Hepatocyte (in vitro differentiated cells): ENCODE results near the gene MICAL3. TPM values are rescaled to one million over a fixed set of nuclear protein-coding genes. Genes with fewer than 3 reads are reported as not detected.
A peak's percentile ranks its signal among the peaks of the same experiment; 100 is the strongest.

Experiments
- DNase-seq: peaks from one replicate; pipeline ENCODE4 v3.0.0-alpha.2; 2016; ENCODE audit warnings: low spot score
- H2AFZ ChIP-seq: fragments of 200-600 bp; sonication (generic); 2 replicates; pipeline ENCODE4 v1.6.0; 2016; ENCODE audit warnings: antibody characterized with exemption, mild to moderate bottlenecking
- H3K27ac ChIP-seq: fragments of 200-600 bp; sonication (generic); 2 replicates; pipeline ENCODE4 v1.5.1; 2016; ENCODE audit warnings: mild to moderate bottlenecking
- H3K27me3 ChIP-seq: fragments of 200-600 bp; sonication (generic); 2 replicates; pipeline ENCODE4 v1.6.1; 2016
- H3K36me3 ChIP-seq: fragments of 200-600 bp; sonication (generic); replicated peaks from 2 replicates; pipeline ENCODE4 v1.5.1; 2016; ENCODE audit warnings: low read depth; ENCODE audit not compliant: insufficient read depth
- H3K4me1 ChIP-seq: fragments of 200-600 bp; sonication (generic); 2 replicates; pipeline ENCODE4 v1.5.1; 2016; ENCODE audit warnings: mild to moderate bottlenecking, moderate library complexity; ENCODE audit not compliant: insufficient read depth
- H3K4me2 ChIP-seq: fragments of 200-600 bp; sonication (generic); 2 replicates; pipeline ENCODE4 v1.6.0; 2016
- H3K4me3 ChIP-seq: fragments of 200-600 bp; sonication (generic); 2 replicates; pipeline ENCODE4 v1.5.1; 2016; ENCODE audit warnings: mild to moderate bottlenecking
- H3K79me2 ChIP-seq: fragments of 200-600 bp; sonication (generic); 2 replicates; pipeline ENCODE4 v1.6.0; 2017; ENCODE audit warnings: mild to moderate bottlenecking
- H3K9me2 ChIP-seq: fragments of 200-600 bp; sonication (generic); replicated peaks from 2 replicates; pipeline ENCODE4 v1.6.0; 2017; ENCODE audit warnings: mild to moderate bottlenecking; ENCODE audit not compliant: insufficient read depth
- H3K9me3 ChIP-seq: fragments of 200-600 bp; sonication (generic); 2 replicates; pipeline ENCODE4 v1.5.1; 2016; ENCODE audit warnings: low read depth, mild to moderate bottlenecking
- H4K20me1 ChIP-seq: fragments of 200-600 bp; sonication (generic); 2 replicates; pipeline ENCODE4 v1.6.0; 2016; ENCODE audit warnings: mild to moderate bottlenecking; ENCODE audit not compliant: insufficient read depth, poor library complexity, severe bottlenecking
- EZH2 ChIP-seq: fragments of 200-600 bp; sonication (generic); IDR thresholded peaks from 2 replicates; pipeline ENCODE4 v1.6.1; 2016; ENCODE audit warnings: antibody characterized with exemption, mild to moderate bottlenecking, borderline replicate concordance
- EZH2phosphoT487 ChIP-seq: fragments of 200-600 bp; sonication (generic); IDR thresholded peaks from one replicate; pipeline ENCODE4 v1.6.1; 2018; ENCODE audit warnings: antibody characterized with exemption, mild to moderate bottlenecking, low read depth, moderate library complexity; ENCODE audit not compliant: unreplicated experiment, severe bottlenecking
- WGBS: methylation state at CpG from one replicate; pipeline ENCODE4 v1.1.6; 2016; ENCODE audit warnings: low lambda C conversion rate; ENCODE audit errors: missing lambda C conversion rate; 5-methylcytosine and 5-hydroxymethylcytosine counted together
- polyA plus RNA-seq: library from polyadenylated mRNA; unstranded; fragments of >200 nt; fragmentation: Nextera tagmentation; extraction: Ambion mirVana; gene quantifications from 2 replicates; pipeline ENCODE4 v1.2.1, GENCODE V29; 2016
- total RNA-seq: library from RNA; depleted of rRNA; stranded (reverse); fragments of >200 nt; gene quantifications from 2 replicates; pipeline ENCODE4 v1.2.3, GENCODE V29; 2014
- TF ChIP-seq, protein P1 (sequence below): fragments of 200-600 bp; sonication (generic); IDR thresholded peaks from 2 replicates; pipeline ENCODE4 v1.5.1; 2016; ENCODE audit warnings: antibody characterized with exemption, mild to moderate bottlenecking; ENCODE audit not compliant: poor library complexity

MICAL3 gene
- total and polyA plus RNA-seq, 2 experiments from 2014 or later = 4.6 to 22.7 TPM

DNA sequence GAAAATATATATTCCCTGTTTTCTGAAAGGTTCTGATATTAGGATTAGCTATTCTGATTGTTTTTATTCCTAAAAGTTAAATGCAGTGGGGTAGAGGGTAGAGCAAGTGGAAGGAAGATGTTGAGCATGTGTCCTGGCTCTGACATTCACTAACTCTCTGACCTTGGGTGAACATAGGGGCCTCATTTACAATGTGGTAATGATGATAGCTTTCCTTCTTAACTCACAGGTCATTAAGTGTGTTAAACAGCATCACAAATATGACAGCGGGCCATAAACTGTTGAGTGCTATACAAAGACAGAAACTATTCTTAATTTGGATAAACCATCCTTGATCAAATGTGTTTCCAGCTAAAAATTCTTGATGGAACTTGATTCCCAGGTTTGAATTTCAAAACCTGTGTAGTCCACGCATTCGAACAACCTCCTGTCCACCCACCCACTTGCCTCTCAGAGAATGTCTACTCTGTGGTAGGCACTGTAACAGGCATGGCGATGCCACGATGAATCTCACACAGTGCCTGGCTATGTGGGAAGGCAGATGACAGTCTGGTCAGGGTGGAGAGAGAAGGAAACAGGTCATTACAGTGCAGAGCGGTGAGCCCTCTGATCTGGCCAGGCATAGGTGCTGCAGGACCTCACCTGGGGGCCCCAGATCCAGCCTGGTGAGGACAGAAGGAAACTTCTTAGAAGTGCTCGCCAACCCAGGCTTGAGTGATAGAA lies 34.2 kb upstream of the MICAL3 start:
- Histone ChIP-seq H3K27me3 (no peaks in the 10 kb centered on the region), H3K4me3 (no peak overlapping the region), H2AFZ (no peak overlapping the region), H3K27ac (peak overlapping the region; percentile 96), H3K79me2 (no peaks in the 10 kb centered on the region), H3K9me2 (no peaks in the 10 kb centered on the region), H3K9me3 (no peaks in the 10 kb centered on the region), H3K4me2 (peak overlapping the region; percentile 26), H3K36me3 (no peaks in the 10 kb centered on the region), H3K4me1 (peaks cover 49% of the 10 kb centered on the region), H4K20me1 (no peaks in the 10 kb centered on the region)
- DNase-seq = no peak
- 90% methylated on average over 7 of the region's 7 CpGs for WGBS
- TF ChIP-seq EZH2 (no peak), EZH2phosphoT487 (no peak)
- TF ChIP-seq, protein P1, sequence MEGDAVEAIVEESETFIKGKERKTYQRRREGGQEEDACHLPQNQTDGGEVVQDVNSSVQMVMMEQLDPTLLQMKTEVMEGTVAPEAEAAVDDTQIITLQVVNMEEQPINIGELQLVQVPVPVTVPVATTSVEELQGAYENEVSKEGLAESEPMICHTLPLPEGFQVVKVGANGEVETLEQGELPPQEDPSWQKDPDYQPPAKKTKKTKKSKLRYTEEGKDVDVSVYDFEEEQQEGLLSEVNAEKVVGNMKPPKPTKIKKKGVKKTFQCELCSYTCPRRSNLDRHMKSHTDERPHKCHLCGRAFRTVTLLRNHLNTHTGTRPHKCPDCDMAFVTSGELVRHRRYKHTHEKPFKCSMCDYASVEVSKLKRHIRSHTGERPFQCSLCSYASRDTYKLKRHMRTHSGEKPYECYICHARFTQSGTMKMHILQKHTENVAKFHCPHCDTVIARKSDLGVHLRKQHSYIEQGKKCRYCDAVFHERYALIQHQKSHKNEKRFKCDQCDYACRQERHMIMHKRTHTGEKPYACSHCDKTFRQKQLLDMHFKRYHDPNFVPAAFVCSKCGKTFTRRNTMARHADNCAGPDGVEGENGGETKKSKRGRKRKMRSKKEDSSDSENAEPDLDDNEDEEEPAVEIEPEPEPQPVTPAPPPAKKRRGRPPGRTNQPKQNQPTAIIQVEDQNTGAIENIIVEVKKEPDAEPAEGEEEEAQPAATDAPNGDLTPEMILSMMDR = no peak

DNA sequence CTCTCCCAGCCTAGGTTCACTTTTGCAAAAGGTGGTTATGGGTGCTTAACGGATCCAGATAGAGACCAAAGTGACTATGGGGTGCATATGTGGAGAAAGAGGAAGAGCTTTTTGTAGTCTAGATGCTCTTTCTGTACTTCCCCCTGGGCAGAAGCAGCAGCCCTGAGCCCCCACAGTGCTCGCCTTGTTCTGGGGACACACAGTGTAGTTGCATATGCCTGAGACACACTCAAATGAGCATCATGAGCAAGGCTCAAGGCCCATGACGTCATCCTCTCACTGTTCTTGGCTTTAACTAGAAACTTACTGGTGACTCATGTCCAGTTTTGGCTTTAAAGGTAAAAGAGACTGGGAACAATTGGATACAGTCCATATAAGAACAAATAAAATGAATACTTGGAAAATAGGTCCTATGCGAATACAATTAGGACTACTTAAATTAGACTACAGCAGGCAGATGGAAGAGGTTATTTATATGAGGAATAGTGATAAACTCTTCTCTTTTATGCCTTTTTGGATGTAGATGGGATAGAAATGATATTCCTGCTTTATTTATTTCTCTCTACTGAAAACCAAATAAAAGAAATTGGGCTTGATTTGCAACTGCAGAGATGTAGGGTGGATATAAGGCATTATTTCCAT lies 33.3 kb upstream of the MICAL3 start:
- TF ChIP-seq EZH2 = no peak
- no peak for TF ChIP-seq EZH2phosphoT487
- TF ChIP-seq, protein P1 = no peak
- no peaks in the 10 kb centered on the region for H3K9me3 ChIP-seq
- no peaks in the 10 kb centered on the region for H3K36me3 ChIP-seq
- peaks cover 49% of the 10 kb centered on the region for H3K4me1 ChIP-seq
- DNase-seq = peak; percentile 89
- peak overlapping the region; percentile 26 for H3K4me2 ChIP-seq
- no peak overlapping the region for H3K4me3 ChIP-seq
- peak overlapping the region; percentile 96 for H3K27ac ChIP-seq
- H3K9me2 ChIP-seq = no peaks in the 10 kb centered on the region
- WGBS = 77% methylated on average over 4 of the region's 4 CpGs
- H4K20me1 ChIP-seq = no peaks in the 10 kb centered on the region
- H3K27me3 ChIP-seq = no peaks in the 10 kb centered on the region
- H3K79me2 ChIP-seq = no peaks in the 10 kb centered on the region
- no peak overlapping the region for H2AFZ ChIP-seq

DNA sequence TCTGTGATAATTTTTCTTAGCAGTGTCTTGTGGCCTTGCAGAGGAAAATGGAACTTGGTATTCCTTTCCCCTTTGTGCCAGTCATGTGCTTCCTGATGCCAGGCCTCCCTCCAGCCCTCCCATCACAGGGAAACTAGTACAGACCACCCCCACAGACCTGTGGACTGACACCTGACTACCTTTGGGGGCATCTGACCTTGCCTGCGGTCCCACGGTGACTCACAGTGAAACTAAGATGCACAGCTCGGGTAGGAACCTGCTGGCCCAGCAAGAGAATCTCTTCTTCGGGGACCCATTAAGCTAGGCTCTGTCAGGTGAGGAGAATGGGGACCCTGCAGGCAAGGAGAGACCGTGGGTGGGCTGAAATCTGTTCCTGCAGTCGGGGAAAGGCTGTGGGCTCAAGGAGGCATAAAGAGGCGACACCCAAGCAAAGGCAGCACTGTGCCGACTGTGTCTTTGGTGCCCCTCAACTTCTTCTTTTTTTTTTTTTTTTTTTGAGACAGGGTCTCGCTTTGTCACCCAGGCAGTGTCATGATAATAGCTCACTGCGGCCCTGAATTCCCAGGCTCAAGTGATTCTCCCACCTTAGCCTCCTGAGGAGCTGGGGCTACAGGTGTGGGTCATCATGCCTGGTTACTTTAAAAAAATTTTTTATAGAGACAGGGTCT lies 32.6 kb upstream of the MICAL3 start:
- H3K9me2 ChIP-seq = no peaks in the 10 kb centered on the region
- no peaks in the 10 kb centered on the region for H3K27me3 ChIP-seq
- H3K4me1 ChIP-seq = peaks cover 47% of the 10 kb centered on the region
- no peak overlapping the region for H3K4me2 ChIP-seq
- DNase-seq = no peak
- no peaks in the 10 kb centered on the region for H3K79me2 ChIP-seq
- TF ChIP-seq EZH2 (no peak), EZH2phosphoT487 (no peak)
- TF ChIP-seq, protein P1 = no peak
- no peaks in the 10 kb centered on the region for H3K9me3 ChIP-seq
- H3K36me3 ChIP-seq = no peaks in the 10 kb centered on the region
- no peak overlapping the region for H2AFZ ChIP-seq
- H3K27ac ChIP-seq = peak overlapping the region; percentile 96
- H4K20me1 ChIP-seq = no peaks in the 10 kb centered on the region
- 80% methylated on average over 10 of the region's 10 CpGs for WGBS
- no peak overlapping the region for H3K4me3 ChIP-seq
